Stimulated activated CD4-positive, alpha-beta T cell treated with anti-CD3 and anti-CD28 coated beads, Interleukin-12 subunit alpha, Interleukin-12 subunit beta, amount 100 ng/mL, for 4 hours (primary cell): Measurements from ENCODE around the gene CMTM7.
"Not testable (repeated sequence)": the region's sequence is repeated elsewhere in the genome, so short reads cannot be mapped to it uniquely, and the experiment has no call there.

Experiments
- DNase-seq: peaks from one replicate; pipeline ENCODE4 v3.0.0-alpha.2; 2020

CMTM7 gene

GRCh38 chr3:32383136-32383711 lies 8.4 kb upstream of the CMTM7 start:
- DNase-seq, result no peak

- no peak for DNase-seq
These were observed 6.7 kb upstream of the CMTM7 start for GRCh38 chr3:32384938-32385337.

- DNase-seq, result no peak
These were observed 4.1 kb upstream of the CMTM7 start for GRCh38 chr3:32387512-32387911.

DNA sequence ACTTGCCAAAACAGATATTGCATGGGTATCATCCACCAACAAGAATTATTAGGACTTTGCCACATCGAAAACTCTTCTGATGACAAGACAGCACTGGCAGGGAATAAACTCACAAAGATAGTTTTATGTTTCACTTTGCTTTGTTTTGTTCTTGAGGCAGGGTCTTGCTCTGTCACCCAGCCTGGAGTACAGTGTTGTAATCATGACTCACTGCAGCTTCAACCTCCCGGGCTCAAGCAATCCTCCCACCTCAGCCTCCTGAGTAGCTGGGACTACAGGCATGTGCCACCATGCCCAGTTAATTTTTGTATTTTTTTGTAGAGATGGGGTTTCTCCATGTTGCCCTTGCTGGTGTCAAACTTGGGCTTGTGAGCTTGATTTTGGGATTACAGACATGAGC lies 2.1 kb upstream of the CMTM7 start:
- not testable (repeated sequence) for DNase-seq

DNA sequence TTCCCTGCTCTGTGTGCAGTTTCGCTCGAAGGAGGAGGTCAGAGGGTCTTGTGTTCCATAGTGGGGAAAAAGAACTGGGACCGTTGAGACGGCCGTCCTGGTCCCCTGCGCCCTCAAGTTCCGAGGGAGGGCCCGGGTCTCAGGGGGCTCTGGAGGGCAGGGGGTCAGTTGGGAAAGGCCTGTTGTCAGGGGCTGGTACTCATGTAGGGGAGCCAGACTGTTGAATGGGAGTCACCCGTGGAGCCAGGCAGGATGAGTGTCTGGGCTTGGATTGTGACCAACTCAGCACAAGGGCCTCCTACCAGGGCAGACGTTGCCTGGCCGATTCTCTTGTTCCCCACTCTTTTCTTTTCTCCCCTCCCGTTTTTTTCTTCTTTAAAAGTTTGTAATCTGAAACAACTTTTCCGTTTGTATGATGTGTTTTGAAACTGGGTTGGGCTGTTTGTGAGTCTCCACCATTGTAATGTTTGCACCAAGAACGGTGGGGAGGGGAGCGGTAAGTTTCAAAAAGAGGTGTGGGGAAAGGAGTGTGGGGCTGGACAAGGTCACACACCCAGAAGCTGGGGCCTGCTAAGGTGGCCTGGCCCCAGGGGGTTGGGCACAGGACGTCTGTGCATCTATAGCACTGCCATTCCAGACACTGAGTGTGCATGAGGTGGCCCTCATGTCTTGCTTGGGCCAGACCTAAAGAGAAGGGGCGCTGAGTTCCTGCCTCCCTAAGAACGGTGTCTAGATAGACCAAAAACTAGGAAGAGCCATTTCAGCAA lies 1.1 kb downstream of the CMTM7 start:
- DNase-seq, result peak; percentile 12

DNA sequence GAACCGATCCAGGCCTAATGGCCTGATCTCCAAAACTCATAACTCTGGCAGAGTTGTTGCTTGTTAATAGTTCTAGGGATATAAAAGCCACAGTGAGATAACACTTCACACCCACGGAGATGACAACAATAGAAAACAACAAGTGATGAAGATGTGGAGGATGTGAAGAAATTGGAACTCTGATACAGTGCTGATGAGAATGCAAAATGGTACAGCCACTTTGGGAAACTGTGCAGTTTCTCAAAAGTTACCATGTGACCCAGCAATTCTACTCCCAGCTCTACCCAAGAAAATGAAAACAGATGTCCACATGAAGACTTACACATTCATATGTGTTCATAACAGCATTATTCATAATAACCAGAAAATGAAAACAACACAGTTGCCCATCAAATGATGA lies 3.8 kb downstream of the CMTM7 start:
- DNase-seq, result no peak

GRCh38 chr3:32397941-32398340 lies 6.3 kb downstream of the CMTM7 start:
- DNase-seq, result no peak

DNA sequence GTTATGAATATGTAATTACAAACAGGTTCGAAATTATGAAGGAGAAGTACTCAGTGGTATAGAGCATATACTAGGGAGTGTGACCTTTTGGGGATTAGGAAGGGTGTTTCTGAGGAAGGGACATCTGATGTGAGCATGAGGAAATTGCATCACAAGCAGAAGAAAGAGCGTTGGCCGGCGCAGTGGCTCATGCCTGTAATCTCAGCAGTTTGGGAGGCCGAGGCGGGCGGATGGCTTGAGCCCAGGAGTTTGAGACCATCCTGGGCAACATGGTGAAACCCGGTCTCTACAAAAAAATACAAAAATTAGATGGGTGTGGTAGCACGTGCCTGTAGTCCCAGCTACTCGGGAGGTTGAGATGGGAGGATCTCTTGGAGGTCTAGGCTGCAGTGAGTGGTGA lies 6.9 kb downstream of the CMTM7 start:
- DNase-seq, result no peak

- no peak for DNase-seq
These were observed 7.5 kb downstream of the CMTM7 start for GRCh38 chr3:32399030-32399620.

GRCh38 chr3:32401126-32401525 lies 9.5 kb downstream of the CMTM7 start:
- DNase-seq, result no peak

DNA sequence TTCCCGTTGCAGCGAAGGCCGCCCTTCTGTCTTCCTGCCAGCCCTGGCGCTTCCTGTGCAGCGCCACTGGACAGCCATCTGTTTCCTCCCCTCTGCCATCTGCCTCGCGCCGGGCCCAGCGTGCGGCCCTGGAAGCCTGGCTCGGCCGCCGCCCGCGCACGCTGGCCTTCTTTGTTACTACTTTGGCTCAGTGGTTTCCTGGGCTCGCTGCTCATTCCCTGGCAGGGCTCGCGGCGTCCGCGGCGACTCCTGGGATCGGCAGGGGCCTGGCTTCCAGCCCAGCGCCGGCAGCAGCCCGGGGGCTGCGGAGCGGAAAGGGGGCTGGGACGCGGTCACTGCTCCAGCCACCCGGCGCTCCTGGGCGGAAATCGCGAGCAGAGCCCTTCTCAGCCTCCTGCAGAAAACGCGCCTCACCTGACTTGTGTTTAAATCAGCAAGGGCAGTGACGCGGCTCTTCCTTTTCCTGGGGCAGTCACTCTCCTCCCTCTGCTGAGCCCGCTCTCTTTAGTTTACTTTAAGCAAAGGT lies 10.0 kb downstream of the CMTM7 start:
- peak; percentile 39 for DNase-seq

GRCh38 chr3:32403663-32404062 lies 12.0 kb downstream of the CMTM7 start:
- no peak for DNase-seq

- no peak for DNase-seq
These were observed 13.1 kb downstream of the CMTM7 start for GRCh38 chr3:32404714-32405113.

GRCh38 chr3:32405155-32405554 lies 13.5 kb downstream of the CMTM7 start:
- DNase-seq, result no peak

- DNase-seq, result no peak
These were observed 14.2 kb downstream of the CMTM7 start for GRCh38 chr3:32405711-32406323.

- DNase-seq, result no peak
These were observed 15.1 kb downstream of the CMTM7 start for GRCh38 chr3:32406486-32407408.

- DNase-seq, result no peak
These were observed 19.0 kb downstream of the CMTM7 start for GRCh38 chr3:32410367-32411246.

DNA sequence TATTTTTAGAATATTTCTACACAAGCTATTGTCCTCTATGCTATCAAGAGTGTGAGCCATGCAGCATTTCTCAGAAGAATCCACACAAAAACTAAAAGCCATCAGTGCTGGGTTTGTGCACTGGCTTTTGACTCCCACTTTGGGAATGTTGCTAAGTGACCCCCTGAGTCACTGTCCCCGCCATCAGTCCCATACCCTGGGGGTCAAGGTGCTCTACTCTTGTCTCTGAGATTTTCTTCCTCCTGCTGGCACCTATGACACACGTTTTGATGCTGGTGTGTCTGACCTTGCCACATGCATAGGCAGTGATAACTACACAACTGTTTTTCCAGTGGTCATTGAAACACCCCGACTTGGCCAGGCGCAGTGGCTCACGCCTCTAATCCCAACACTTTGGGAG lies 19.8 kb downstream of the CMTM7 start:
- DNase-seq, result no peak

GRCh38 chr3:32412887-32413286 lies 21.2 kb downstream of the CMTM7 start:
- DNase-seq, result no peak

DNA sequence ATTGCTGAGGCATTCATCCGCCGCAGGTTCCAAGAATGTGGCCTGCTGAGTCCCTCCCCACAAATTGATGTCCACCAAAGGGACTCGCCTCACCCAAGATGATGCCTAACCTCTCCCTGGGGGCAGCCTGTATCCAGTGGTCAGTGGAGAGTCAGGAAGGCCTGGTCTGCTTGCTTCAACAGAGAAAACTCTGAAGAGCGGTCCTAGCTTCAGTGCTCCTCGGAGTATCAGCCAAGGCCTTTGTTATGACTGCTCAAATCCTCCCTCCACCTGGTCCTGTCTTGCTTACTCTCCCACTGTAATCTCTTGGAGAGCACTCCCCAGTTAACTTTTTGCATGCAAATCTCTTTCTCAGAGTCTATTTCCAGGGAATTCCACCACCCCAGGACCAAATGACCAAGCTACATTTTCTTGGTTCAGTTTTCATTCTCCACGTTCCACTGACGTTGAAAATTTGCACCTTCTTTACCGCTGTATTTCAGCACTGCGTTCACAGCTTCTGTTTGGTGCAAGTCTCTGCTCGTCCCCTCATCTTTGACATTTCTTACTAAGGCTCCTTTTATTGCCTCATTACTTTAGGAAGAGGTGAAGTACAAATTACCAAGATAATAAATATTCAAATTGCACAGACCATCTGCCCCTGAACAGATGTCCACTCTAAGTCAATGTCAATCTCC lies 22.3 kb downstream of the CMTM7 start:
- DNase-seq, result no peak
